Sigmoid colon (tissue), 7 donors: ENCODE data around the gene VAT1L. TPM values are rescaled to one million over a fixed set of nuclear protein-coding genes. Genes with fewer than 3 reads are reported as not detected.

Experiments
- DNase-seq: peaks from one replicate; pipeline ENCODE4 v3.0.0-alpha.2; 2019
- H3K27ac ChIP-seq, 4 donors: fragments of 200-600 bp; sonication (generic); one replicate each; pipeline ENCODE4 v1.5.1; 2016 to 2019; ENCODE audit warnings: mild to moderate bottlenecking in 1 of 4
- H3K27me3 ChIP-seq, 3 donors: fragments of 200-600 bp; sonication (generic); one replicate each; pipeline ENCODE4 v1.5.1; 2019; ENCODE audit warnings: mild to moderate bottlenecking in 1 of 3
- H3K36me3 ChIP-seq, 4 donors: fragments of 200-600 bp; sonication (generic); one replicate each; pipeline ENCODE4 v1.5.1; 2016 to 2019
- H3K4me1 ChIP-seq, 4 donors: fragments of 200-600 bp; sonication (generic); one replicate each; pipeline ENCODE4 v1.5.1; 2017 to 2019
- H3K4me3 ChIP-seq, 4 donors: fragments of 200-600 bp; sonication (generic); one replicate each; pipeline ENCODE4 v1.5.1; 2017 to 2019; ENCODE audit warnings: mild to moderate bottlenecking in 2 of 4, moderate library complexity in 1 of 4
- H3K9me3 ChIP-seq, 4 donors: fragments of 200-600 bp in 3 of 4; sonication (generic) in 3 of 4; one replicate each; pipeline versions ENCODE4 v1.5.1 to v1.6.1; 2013 to 2019
- EP300 ChIP-seq, 4 donors: sonication (generic); formaldehyde crosslinking; IDR thresholded peaks; one replicate each; pipeline ENCODE4 v1.6.1; 2017; ENCODE audit warnings: antibody characterized with exemption in 4 of 4
- POLR2A ChIP-seq, 2 donors: fragments of 450-650 bp; IDR thresholded peaks; one replicate each; pipeline ENCODE4 v1.6.1; 2016; ENCODE audit warnings: antibody characterized with exemption in 2 of 2, mild to moderate bottlenecking in 2 of 2, moderate library complexity in 2 of 2
- POLR2AphosphoS5 ChIP-seq, 4 donors: sonication (generic); formaldehyde crosslinking; IDR thresholded peaks; one replicate each; pipeline ENCODE4 v1.6.1; 2017; ENCODE audit warnings: antibody characterized with exemption in 4 of 4
- WGBS, 2 donors: extraction: QIAGEN DNeasy Blood & Tissue Kit; methylation state at CpG; one replicate each; pipeline ENCODE4 v1.1.7; 2013; 5-methylcytosine and 5-hydroxymethylcytosine counted together
- intact Hi-C: fragments of 100-400 bp; cut with DNase I; formaldehyde crosslinking; loops from one replicate; pipeline ENCODE4 v1.15.1; 2023
- polyA plus RNA-seq, 3 donors: library from polyadenylated mRNA; stranded (reverse); fragments of 200-250 nt; gene quantifications; one replicate each; pipeline ENCODE4 v1.2.3, GENCODE V29; 2013
- total RNA-seq, 4 donors: library from RNA; depleted of rRNA; stranded (reverse); fragments of >200 nt; gene quantifications; one replicate each; pipeline ENCODE4 v1.1.0, GENCODE V29; 2016
- TF ChIP-seq, protein P1 (sequence below), 4 experiments: fragments of 450-650 bp in 3 of 4; fragments of 200-600 bp in 1 of 4; IDR thresholded peaks; one replicate each; pipeline ENCODE4 v1.5.1; 2016 to 2019; ENCODE audit warnings: antibody characterized with exemption in 4 of 4, mild to moderate bottlenecking in 3 of 4, moderate library complexity in 2 of 4
- donor health status: healthy with polysubstance abuse.
- donor health status: Bipolar disorder and iron deficiency.
- donor health status: healthy.

The VAT1L gene
- total and polyA plus RNA-seq, 7 donors = 0.60 to 6.4 (median 4.5) TPM

DNA sequence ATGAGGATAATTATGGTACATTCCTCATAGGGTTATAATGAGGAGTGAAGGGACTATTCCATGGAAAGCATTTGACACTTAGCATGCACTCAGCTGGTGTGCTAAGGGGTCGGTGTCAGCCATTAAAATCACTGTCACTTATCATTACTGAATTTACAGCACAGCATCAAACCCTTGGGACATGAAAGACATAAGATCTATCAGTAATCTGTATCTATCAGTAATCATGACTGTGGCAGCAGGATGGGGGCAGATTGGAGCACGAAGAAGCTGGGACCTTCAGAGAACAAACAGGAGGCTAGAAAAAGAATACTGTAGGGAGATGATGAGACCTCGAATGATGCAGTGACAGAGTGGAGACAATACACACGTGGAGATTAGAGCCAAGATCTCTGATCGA is 160.5 kb downstream of the VAT1L start:
- intact Hi-C loops = no loop called here
- no peak overlapping the region for H3K4me3 ChIP-seq
- H3K27me3 ChIP-seq = peaks cover 0 to 7% (median 0%) of the 10 kb centered on the region in 3 donors
- no peak for DNase-seq
- TF ChIP-seq POLR2A (IDR thresholded peaks at IDR 0.05) (no peak), EP300 (IDR thresholded peaks at IDR 0.05) (no peak), POLR2AphosphoS5 (IDR thresholded peaks at IDR 0.05) (no peak)
- TF ChIP-seq, protein P1, sequence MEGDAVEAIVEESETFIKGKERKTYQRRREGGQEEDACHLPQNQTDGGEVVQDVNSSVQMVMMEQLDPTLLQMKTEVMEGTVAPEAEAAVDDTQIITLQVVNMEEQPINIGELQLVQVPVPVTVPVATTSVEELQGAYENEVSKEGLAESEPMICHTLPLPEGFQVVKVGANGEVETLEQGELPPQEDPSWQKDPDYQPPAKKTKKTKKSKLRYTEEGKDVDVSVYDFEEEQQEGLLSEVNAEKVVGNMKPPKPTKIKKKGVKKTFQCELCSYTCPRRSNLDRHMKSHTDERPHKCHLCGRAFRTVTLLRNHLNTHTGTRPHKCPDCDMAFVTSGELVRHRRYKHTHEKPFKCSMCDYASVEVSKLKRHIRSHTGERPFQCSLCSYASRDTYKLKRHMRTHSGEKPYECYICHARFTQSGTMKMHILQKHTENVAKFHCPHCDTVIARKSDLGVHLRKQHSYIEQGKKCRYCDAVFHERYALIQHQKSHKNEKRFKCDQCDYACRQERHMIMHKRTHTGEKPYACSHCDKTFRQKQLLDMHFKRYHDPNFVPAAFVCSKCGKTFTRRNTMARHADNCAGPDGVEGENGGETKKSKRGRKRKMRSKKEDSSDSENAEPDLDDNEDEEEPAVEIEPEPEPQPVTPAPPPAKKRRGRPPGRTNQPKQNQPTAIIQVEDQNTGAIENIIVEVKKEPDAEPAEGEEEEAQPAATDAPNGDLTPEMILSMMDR (IDR thresholded peaks at IDR 0.05) = no peak
- H3K27ac ChIP-seq = no peak overlapping the region
- 70 to 74% methylated on average over 5 of the region's 5 CpGs for WGBS, 2 donors
- H3K4me1 ChIP-seq = no peaks in the 10 kb centered on the region
- no peaks in the 10 kb centered on the region for H3K9me3 ChIP-seq
- H3K36me3 ChIP-seq = no peaks in the 10 kb centered on the region

DNA sequence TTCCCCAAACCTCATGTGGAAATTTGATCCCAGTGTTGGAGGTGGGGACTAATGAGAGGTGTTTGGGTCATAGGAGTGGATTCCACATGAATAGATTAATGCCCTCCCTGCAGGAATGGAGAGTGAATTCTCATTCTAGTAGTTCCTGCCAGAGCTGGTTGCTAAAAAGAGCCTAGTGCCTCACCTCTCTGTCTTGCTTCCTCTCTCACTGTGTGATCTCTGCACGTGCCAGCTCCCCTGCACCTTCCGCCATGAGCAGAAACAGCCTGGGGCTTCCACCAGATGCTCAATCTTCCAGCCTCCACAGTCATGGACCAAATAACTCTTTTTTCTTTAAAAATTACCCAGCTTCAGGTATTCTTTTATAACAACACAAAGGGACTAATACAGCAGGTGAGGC is 161.1 kb downstream of the VAT1L start:
- intact Hi-C loops = no loop called here
- no peak for DNase-seq
- Histone ChIP-seq H3K27ac (no peak overlapping the region), H3K4me3 (no peak overlapping the region), H3K4me1 (no peaks in the 10 kb centered on the region), H3K27me3 (peaks cover 0 to 7% (median 0%) of the 10 kb centered on the region in 3 donors), H3K9me3 (no peaks in the 10 kb centered on the region), H3K36me3 (no peaks in the 10 kb centered on the region)
- 76 to 88% methylated on average over 2 of the region's 2 CpGs for WGBS, 2 donors
- TF ChIP-seq, protein P1 (IDR thresholded peaks at IDR 0.05) = no peak
- no peak for TF ChIP-seq POLR2AphosphoS5 (IDR thresholded peaks at IDR 0.05)
- no peak for TF ChIP-seq EP300 (IDR thresholded peaks at IDR 0.05)
- no peak for TF ChIP-seq POLR2A (IDR thresholded peaks at IDR 0.05)

GRCh38 chr16:77951788-77952187 is 163.4 kb downstream of the VAT1L start:
- TF ChIP-seq EP300 (IDR thresholded peaks at IDR 0.05) (no peak), POLR2AphosphoS5 (IDR thresholded peaks at IDR 0.05) (no peak), POLR2A (IDR thresholded peaks at IDR 0.05) (no peak)
- TF ChIP-seq, protein P1 (IDR thresholded peaks at IDR 0.05) = no peak
- intact Hi-C loops = no loop called here
- DNase-seq = no peak
- H3K27me3 ChIP-seq = peaks cover 0 to 7% (median 0%) of the 10 kb centered on the region in 3 donors
- 13 to 36% methylated on average over 2 of the region's 2 CpGs for WGBS, 2 donors
- no peak overlapping the region for H3K4me3 ChIP-seq
- H3K4me1 ChIP-seq = no peaks in the 10 kb centered on the region
- H3K36me3 ChIP-seq = no peaks in the 10 kb centered on the region
- H3K9me3 ChIP-seq = no peaks in the 10 kb centered on the region
- H3K27ac ChIP-seq = no peak overlapping the region

- no peak overlapping the region for H3K4me3 ChIP-seq
- H3K27me3 ChIP-seq = peaks cover 0 to 3% (median 0%) of the 10 kb centered on the region in 3 donors
- intact Hi-C loops = no loop called here
- H3K36me3 ChIP-seq = no peaks in the 10 kb centered on the region
- DNase-seq = no peak
- TF ChIP-seq EP300 (IDR thresholded peaks at IDR 0.05) (no peak), POLR2AphosphoS5 (IDR thresholded peaks at IDR 0.05) (no peak), POLR2A (IDR thresholded peaks at IDR 0.05) (no peak)
- TF ChIP-seq, protein P1 (IDR thresholded peaks at IDR 0.05) = no peak
- H3K9me3 ChIP-seq = no peaks in the 10 kb centered on the region
- 80 to 85% methylated on average over 8 of the region's 8 CpGs for WGBS, 2 donors
- no peaks in the 10 kb centered on the region for H3K4me1 ChIP-seq
- H3K27ac ChIP-seq = no peak overlapping the region
Observed at GRCh38 chr16:77955127-77955526, 166.8 kb downstream of the VAT1L start.

DNA sequence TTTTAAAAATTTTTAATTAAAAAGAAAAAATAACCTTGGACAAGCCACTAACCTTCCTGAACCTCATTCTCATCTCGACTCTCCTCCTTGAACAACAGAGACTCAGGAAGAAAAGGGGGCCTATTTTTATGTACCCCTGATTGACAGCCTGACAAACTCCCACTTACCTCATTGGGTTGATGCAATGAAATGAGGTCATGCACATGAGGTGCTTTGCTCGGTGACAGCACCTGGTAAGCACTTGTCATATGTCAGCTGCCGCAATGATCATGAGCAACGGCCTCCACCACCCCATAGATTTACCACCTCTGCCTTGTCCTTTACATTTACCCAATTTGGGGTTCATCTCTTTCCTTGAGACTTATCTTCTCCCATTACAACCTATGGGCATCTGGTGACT is 167.9 kb downstream of the VAT1L start:
- intact Hi-C loops = no loop called here
- Histone ChIP-seq H3K36me3 (no peaks in the 10 kb centered on the region), H3K27ac (no peak overlapping the region), H3K4me3 (no peak overlapping the region), H3K27me3 (peaks cover 0 to 3% (median 0%) of the 10 kb centered on the region in 3 donors), H3K4me1 (no peaks in the 10 kb centered on the region), H3K9me3 (no peaks in the 10 kb centered on the region)
- 82 to 90% methylated on average over 4 of the region's 4 CpGs for WGBS, 2 donors
- TF ChIP-seq POLR2AphosphoS5 (IDR thresholded peaks at IDR 0.05) = no peak
- no peak for TF ChIP-seq EP300 (IDR thresholded peaks at IDR 0.05)
- TF ChIP-seq, protein P1 (IDR thresholded peaks at IDR 0.05) = no peak
- TF ChIP-seq POLR2A (IDR thresholded peaks at IDR 0.05) = no peak
- no peak for DNase-seq
